Peyer's patch (tissue), 4 donors: ENCODE results near the gene STRN4.

Source experiments
- POLR2A ChIP-seq, 2 donors: fragments of 450-650 bp; IDR thresholded peaks; one replicate each; pipeline ENCODE4 v1.5.1; 2017; ENCODE audit warnings: antibody characterized with exemption in 2 of 2, mild to moderate bottlenecking in 2 of 2, moderate library complexity in 2 of 2
- TF ChIP-seq, protein P1 (sequence below), 6 experiments: fragments of 450-650 bp in 4 of 6; fragments of 200-600 bp in 2 of 6; sonication (generic) in 1 of 6; IDR thresholded peaks; one replicate each; pipeline ENCODE4 v1.5.1; 2017 to 2019; ENCODE audit warnings: antibody characterized with exemption in 6 of 6, mild to moderate bottlenecking in 3 of 6, moderate library complexity in 1 of 6

DNA sequence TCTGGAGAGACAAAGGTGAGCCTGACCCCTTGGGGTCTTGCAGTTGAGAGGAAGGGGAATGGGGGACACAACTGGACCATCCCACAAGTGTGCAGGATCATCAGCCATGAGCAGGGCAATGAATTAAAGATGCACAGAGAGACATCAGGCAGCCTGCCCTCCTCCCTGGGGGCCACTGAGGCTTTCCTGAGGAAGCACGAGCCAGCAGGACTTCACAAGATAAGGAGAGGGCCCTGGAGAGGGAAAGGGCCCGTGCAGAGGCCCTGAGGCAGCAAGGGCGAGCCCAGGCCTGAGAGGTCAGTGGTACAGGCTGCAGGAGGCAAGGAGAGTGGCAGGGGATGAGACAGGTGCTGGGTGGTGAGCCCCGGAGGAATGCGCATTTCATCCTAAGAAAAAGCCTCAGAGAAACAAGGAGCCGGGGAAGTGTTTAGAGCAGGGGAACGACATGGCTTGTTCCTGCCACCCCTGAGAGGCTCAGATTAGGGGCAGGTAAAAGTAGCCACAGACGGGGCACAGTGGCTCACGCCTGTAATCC is 20.3 kb downstream of the STRN4 start:
- TF ChIP-seq, protein P1, sequence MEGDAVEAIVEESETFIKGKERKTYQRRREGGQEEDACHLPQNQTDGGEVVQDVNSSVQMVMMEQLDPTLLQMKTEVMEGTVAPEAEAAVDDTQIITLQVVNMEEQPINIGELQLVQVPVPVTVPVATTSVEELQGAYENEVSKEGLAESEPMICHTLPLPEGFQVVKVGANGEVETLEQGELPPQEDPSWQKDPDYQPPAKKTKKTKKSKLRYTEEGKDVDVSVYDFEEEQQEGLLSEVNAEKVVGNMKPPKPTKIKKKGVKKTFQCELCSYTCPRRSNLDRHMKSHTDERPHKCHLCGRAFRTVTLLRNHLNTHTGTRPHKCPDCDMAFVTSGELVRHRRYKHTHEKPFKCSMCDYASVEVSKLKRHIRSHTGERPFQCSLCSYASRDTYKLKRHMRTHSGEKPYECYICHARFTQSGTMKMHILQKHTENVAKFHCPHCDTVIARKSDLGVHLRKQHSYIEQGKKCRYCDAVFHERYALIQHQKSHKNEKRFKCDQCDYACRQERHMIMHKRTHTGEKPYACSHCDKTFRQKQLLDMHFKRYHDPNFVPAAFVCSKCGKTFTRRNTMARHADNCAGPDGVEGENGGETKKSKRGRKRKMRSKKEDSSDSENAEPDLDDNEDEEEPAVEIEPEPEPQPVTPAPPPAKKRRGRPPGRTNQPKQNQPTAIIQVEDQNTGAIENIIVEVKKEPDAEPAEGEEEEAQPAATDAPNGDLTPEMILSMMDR (IDR thresholded peaks at IDR 0.05) = no peak
- no peak for TF ChIP-seq POLR2A (IDR thresholded peaks at IDR 0.05)
